Astrocyte of the spinal cord (primary cell): ENCODE measurements around the gene LIN54.
"Not testable (repeated sequence)": the region's sequence is repeated elsewhere in the genome, so short reads cannot be mapped to it uniquely, and the experiment has no call there.

Experiments
- DNase-seq: peaks from one replicate; pipeline ENCODE4 v3.0.0; 2011; ENCODE audit warnings: low read depth, low spot score
- H3K4me3 ChIP-seq: 2 replicates; pipeline ENCODE4 v1.5.1; 2011; ENCODE audit warnings: low read depth, mild to moderate bottlenecking, low read length, moderate library complexity
- CTCF ChIP-seq: IDR thresholded peaks from 2 replicates; pipeline ENCODE4 v1.5.1; 2012; ENCODE audit warnings: low read depth, mild to moderate bottlenecking, low read length, inconsistent platforms
- in situ Hi-C: cut with HindIII; loops from 2 replicates; pipeline ENCODE4 v1.10.0; 2017; ENCODE audit warnings: low sequenced_read_pairs

The LIN54 gene

GRCh38 chr4:83010522-83011318, at the start of gene LIN54:
Gene LIN54 (minus strand): TSS chr4:83010823. CDS start chr4:82984844, 25,979 bp downstream.
- peak within 1 kb of the TSS; percentile 91 for H3K4me3 ChIP-seq
- DNase-seq = peak; percentile 79
- in situ Hi-C loops = no loop called here
- no peak for TF ChIP-seq CTCF

- TF ChIP-seq CTCF = peak; percentile 48
- H3K4me3 ChIP-seq = no peak overlapping the region
- DNase-seq = peak; percentile 16
- in situ Hi-C loops = no loop called here
Measured at GRCh38 chr4:83054928-83055327, 44.3 kb upstream of the LIN54 start.

- in situ Hi-C loops, DNase-seq, H3K4me3 ChIP-seq: not testable (repeated sequence)
Measured at GRCh38 chr4:83048781-83049180, 38.2 kb upstream of the LIN54 start.

GRCh38 chr4:83046693-83047473, 36.3 kb upstream of the LIN54 start:
- H3K4me3 ChIP-seq = no peak overlapping the region
- no peak for DNase-seq
- in situ Hi-C loops = no loop called here
- no peak for TF ChIP-seq CTCF

GRCh38 chr4:83043801-83044407, 33.3 kb upstream of the LIN54 start:
- TF ChIP-seq CTCF = no peak
- no peak overlapping the region for H3K4me3 ChIP-seq
- no peak for DNase-seq
- in situ Hi-C loops = no loop called here

GRCh38 chr4:83043157-83043556, 32.5 kb upstream of the LIN54 start:
- in situ Hi-C loops, H3K4me3 ChIP-seq, DNase-seq: not testable (repeated sequence)

GRCh38 chr4:83040269-83040668, 29.6 kb upstream of the LIN54 start:
- in situ Hi-C loops = no loop called here

More at GRCh38 chr4:83040269-83040668, 29.6 kb upstream of the LIN54 start:
- no peak overlapping the region for H3K4me3 ChIP-seq
- TF ChIP-seq CTCF = no peak
- DNase-seq = no peak
